Natural killer cell (primary cell): ENCODE results near the gene NSUN4. TPM values are rescaled to one million over a fixed set of nuclear protein-coding genes. Genes with fewer than 3 reads are reported as not detected.

Experiments
- ATAC-seq, 3 donors: fragments of 150-1000 bp in 2 of 3; fragments of 200-7000 bp in 1 of 3; cut with Tn5 transposase; 1 replicate in 1 of 3; 2 replicates in 2 of 3; pipeline ENCODE4 v1.10.0; 2021; ENCODE audit warnings: mild to moderate bottlenecking in 2 of 3, moderate library complexity in 2 of 3
- DNase-seq, 2 donors: peaks; one replicate each; pipeline versions ENCODE4 v3.0.0 to v3.0.0-alpha.2; 2013 to 2021; ENCODE audit warnings: mixed read lengths in 1 of 2
- H3K27ac ChIP-seq: one replicate; pipeline ENCODE4 v1.5.1; 2013; ENCODE audit warnings: mild to moderate bottlenecking, low read length
- H3K27me3 ChIP-seq: one replicate; pipeline ENCODE4 v1.6.1; 2013; ENCODE audit warnings: low read length; ENCODE audit not compliant: control insufficient read depth, insufficient read depth
- H3K36me3 ChIP-seq: one replicate; pipeline ENCODE4 v1.6.1; 2013; ENCODE audit warnings: low read length; ENCODE audit not compliant: control insufficient read depth, insufficient read depth
- H3K4me1 ChIP-seq: one replicate; pipeline ENCODE4 v1.6.1; 2013; ENCODE audit warnings: low read length; ENCODE audit not compliant: control insufficient read depth, insufficient read depth
- H3K4me3 ChIP-seq: one replicate; pipeline ENCODE4 v1.5.1; 2013; ENCODE audit warnings: low read length
- H3K9me3 ChIP-seq: one replicate; pipeline ENCODE4 v1.6.1; 2013; ENCODE audit warnings: low read length; ENCODE audit not compliant: control insufficient read depth, insufficient read depth
- H3K27ac Mint-ChIP-seq, 2 donors: one replicate each; pipeline ENCODE4 v1.8.0; 2022; ENCODE audit warnings: mild to moderate bottlenecking in 2 of 2, mixed read lengths in 2 of 2, moderate library complexity in 1 of 2
- H3K27me3 Mint-ChIP-seq, 2 donors: one replicate each; pipeline ENCODE4 v1.8.0; 2022; ENCODE audit warnings: low read depth in 2 of 2, mixed read lengths in 2 of 2
- H3K36me3 Mint-ChIP-seq: one replicate; pipeline ENCODE4 v1.8.0; 2022; ENCODE audit warnings: mixed read lengths
- H3K4me1 Mint-ChIP-seq, 2 donors: one replicate each; pipeline ENCODE4 v1.8.0; 2022; ENCODE audit warnings: mixed read lengths in 2 of 2
- H3K4me3 Mint-ChIP-seq: one replicate; pipeline ENCODE4 v1.8.0; 2022; ENCODE audit warnings: mild to moderate bottlenecking, moderate library complexity, mixed read lengths
- H3K9me3 Mint-ChIP-seq, 2 donors: one replicate each; pipeline ENCODE4 v1.8.0; 2022; ENCODE audit warnings: mixed read lengths in 2 of 2
- CTCF ChIP-seq: fragments of 200-600 bp; IDR thresholded peaks from one replicate; pipeline ENCODE4 v1.8.0; 2022; ENCODE audit warnings: antibody characterized with exemption
- WGBS: methylation state at CpG from one replicate; pipeline ENCODE4 v1.1.7; 2013; ENCODE audit warnings: missing lambda C conversion rate; ENCODE audit not compliant: insufficient coverage; 5-methylcytosine and 5-hydroxymethylcytosine counted together
- intact Hi-C: fragments of 100-400 bp; cut with micrococcal nuclease; formaldehyde crosslinking; loops from one replicate; pipeline ENCODE4 v1.14.2; 2022
- total RNA-seq, 4 donors: library from RNA; stranded (reverse); fragments of 120-200 nt in 1 of 4; gene quantifications; one replicate each; pipeline versions ENCODE4 v1.2.3 to v1.2.4, GENCODE V29; 2013 to 2022

NSUN4 gene
- total RNA-seq, 3 donors from 2014 or later (not counting 1 experiment from before 2014, with no cell fraction given) = 25.9 to 41.0 (median 36.3) TPM

GRCh38 chr1:46393510-46393909 is 52.9 kb downstream of the NSUN4 start:
- WGBS = 90% methylated on average over 12 of the region's 12 CpGs
- Mint-ChIP-seq H3K27ac (no peak overlapping the region), H3K4me3 (peak overlapping the region; percentile 85)

GRCh38 chr1:46394108-46394871 is 53.7 kb downstream of the NSUN4 start, which contains the start of gene FAAH:
TSS of gene FAAH (plus strand) at chr1:46394317. CDS start at chr1:46394349, 32 bp downstream.
- DNase-seq = peak; percentile 53 to 68
- 9% methylated on average over 75 of the region's 75 CpGs for WGBS
- no peak within 1 kb of the TSS for H3K27ac Mint-ChIP-seq
- peak within 1 kb of the TSS; percentile 21 for H3K4me3 ChIP-seq
- peaks cover 3% of the 10 kb centered on the region for H3K27me3 ChIP-seq
- peaks cover 2 to 5% of the 10 kb centered on the region in 2 donors for H3K9me3 Mint-ChIP-seq
- H3K27me3 Mint-ChIP-seq = peaks cover 28 to 36% of the 10 kb centered on the region in 2 donors
- intact Hi-C loops = no loop called here
- peak within 1 kb of the TSS; percentile 85 for H3K4me3 Mint-ChIP-seq
- H3K4me1 Mint-ChIP-seq = peaks cover 11 to 18% of the 10 kb centered on the region in 2 donors
- peaks cover 7% of the 10 kb centered on the region for H3K36me3 Mint-ChIP-seq
- TF ChIP-seq CTCF = no peak
- no peaks in the 10 kb centered on the region for H3K36me3 ChIP-seq
- peak; percentile 56 to 93 (median 89) for ATAC-seq
- H3K9me3 ChIP-seq = peaks cover 7% of the 10 kb centered on the region
- H3K4me1 ChIP-seq = peaks cover 11% of the 10 kb centered on the region
- no peak within 1 kb of the TSS for H3K27ac ChIP-seq

More at GRCh38 chr1:46393510-46393909, 52.9 kb downstream of the NSUN4 start:
- Histone ChIP-seq H3K9me3 (peaks cover 7% of the 10 kb centered on the region), H3K27me3 (peaks cover 3% of the 10 kb centered on the region), H3K4me3 (no peak overlapping the region), H3K4me1 (peaks cover 11% of the 10 kb centered on the region), H3K36me3 (no peaks in the 10 kb centered on the region), H3K27ac (no peak overlapping the region)
- ATAC-seq = no peak
- intact Hi-C loops = no loop called here
- Mint-ChIP-seq H3K36me3 (peaks cover 7% of the 10 kb centered on the region), H3K9me3 (peaks cover 2 to 5% of the 10 kb centered on the region in 2 donors), H3K27me3 (peaks cover 28 to 32% of the 10 kb centered on the region in 2 donors), H3K4me1 (peaks cover 11 to 18% of the 10 kb centered on the region in 2 donors)
- TF ChIP-seq CTCF = no peak
- DNase-seq = no peak

- Histone ChIP-seq H3K9me3 (peaks cover 7% of the 10 kb centered on the region), H3K27ac (no peak overlapping the region), H3K4me3 (no peak overlapping the region), H3K27me3 (peaks cover 3% of the 10 kb centered on the region), H3K36me3 (no peaks in the 10 kb centered on the region), H3K4me1 (peaks cover 11% of the 10 kb centered on the region)
- ATAC-seq (no peak), DNase-seq (no peak)
- H3K27me3 Mint-ChIP-seq = peaks cover 28 to 43% of the 10 kb centered on the region in 2 donors
- H3K9me3 Mint-ChIP-seq = peaks cover 2 to 5% of the 10 kb centered on the region in 2 donors
- no peak for TF ChIP-seq CTCF
- H3K4me1 Mint-ChIP-seq = peaks cover 11 to 18% of the 10 kb centered on the region in 2 donors
- H3K27ac Mint-ChIP-seq = no peak overlapping the region
- intact Hi-C loops = no loop called here
- H3K36me3 Mint-ChIP-seq = peaks cover 7% of the 10 kb centered on the region
- 82% methylated on average over 17 of the region's 17 CpGs for WGBS
- peak overlapping the region; percentile 68 for H3K4me3 Mint-ChIP-seq
These were observed 54.4 kb downstream of the NSUN4 start for GRCh38 chr1:46394872-46395465.
